Measurements from ENCODE around the gene GRIFIN.

GRIFIN gene

GRCh38 chr7:2476298-2476697, at the start of gene GRIFIN:
Gene GRIFIN, minus strand, starts transcription at chr7:2476398. Its CDS starts 15 bp downstream, at chr7:2476383.
- DNase-seq = no peak

DNA sequence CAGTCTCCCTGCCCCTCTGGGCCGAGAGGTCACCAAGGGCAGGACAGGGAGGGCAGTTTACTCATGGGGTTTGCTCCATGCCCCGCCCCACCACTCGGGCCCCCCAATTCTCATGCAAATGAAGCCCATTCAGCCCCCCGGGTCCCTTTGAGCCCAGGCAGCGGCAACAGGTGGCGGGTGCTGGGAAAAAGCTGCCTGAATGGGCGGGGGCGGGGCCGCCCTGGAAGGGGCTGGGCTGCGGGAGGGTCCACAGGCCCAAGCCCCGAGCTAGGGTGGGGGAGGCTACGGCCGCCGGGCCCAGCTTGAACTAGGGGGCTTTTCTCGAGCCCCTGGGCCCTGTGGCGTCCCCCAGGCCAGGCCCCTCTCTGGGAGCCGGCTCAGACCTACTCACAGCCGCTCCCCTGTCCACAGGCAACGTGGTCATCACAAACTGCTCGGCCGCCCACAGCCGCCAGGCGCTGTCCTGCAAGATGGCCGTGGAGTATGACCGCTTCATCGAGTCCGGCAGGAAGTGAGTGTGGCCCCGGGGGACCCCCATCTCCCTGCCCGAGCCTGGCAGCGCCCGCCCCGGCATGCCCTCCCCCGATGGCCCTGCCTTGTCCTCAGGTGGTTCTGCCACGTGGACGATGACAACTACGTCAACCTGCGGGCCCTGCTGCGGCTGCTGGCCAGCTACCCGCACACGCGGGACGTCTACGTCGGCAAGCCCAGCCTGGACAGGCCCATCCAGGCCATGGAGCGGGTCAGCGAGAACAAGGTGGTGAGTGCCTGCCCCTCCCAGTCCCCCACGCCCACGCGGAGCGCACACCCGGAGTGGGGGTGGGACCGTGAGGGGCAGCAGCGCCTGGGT, 48.8 kb upstream of the GRIFIN start:
- DNase-seq = no peak

DNA sequence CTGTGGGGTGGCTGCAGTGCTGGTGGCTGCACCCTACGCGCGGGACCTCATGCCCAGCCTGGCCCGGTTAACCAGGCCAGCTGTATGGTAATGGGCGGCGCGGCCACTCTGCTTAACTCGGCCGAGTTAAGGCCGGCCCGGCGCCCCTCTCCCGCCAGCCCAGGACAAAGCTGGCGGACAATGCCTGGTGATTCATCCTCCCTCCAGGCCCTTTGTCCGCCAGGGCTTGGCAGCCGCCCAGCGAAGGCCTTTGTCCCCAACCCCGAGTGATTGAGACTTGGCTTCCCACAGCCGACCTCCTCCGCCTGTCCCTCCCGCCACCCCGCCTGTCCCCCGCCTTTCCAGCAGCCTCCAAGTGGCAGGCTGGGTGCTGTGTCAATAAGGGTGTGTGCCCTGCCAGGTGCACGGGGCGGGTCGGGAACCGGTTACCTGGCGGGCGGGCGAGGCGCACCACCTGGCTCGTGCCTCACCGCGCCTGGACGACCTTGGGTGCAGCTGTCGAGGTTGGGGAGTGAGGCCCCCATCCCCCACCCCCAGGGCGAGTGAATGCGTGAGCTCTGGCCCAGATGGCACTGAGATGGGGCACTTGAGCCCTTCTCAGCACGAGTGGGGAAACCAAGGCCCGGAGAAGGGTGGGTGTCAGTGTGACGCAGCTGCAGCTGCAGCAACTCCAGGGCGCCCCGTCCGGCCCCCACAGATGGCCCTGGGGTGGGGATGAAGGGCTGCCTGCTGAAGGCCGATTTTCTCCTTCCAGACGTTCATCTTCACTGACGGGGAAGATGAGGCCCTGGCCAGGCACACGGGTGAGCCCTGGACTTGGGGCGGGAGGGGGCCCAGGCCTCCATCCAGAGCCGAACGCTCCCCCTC, 48.0 kb upstream of the GRIFIN start:
- DNase-seq = no peak

GRCh38 chr7:2523461-2523936, 47.3 kb upstream of the GRIFIN start:
- DNase-seq = no peak

GRCh38 chr7:2522780-2523433, 46.7 kb upstream of the GRIFIN start:
- DNase-seq = peak; percentile 68

DNA sequence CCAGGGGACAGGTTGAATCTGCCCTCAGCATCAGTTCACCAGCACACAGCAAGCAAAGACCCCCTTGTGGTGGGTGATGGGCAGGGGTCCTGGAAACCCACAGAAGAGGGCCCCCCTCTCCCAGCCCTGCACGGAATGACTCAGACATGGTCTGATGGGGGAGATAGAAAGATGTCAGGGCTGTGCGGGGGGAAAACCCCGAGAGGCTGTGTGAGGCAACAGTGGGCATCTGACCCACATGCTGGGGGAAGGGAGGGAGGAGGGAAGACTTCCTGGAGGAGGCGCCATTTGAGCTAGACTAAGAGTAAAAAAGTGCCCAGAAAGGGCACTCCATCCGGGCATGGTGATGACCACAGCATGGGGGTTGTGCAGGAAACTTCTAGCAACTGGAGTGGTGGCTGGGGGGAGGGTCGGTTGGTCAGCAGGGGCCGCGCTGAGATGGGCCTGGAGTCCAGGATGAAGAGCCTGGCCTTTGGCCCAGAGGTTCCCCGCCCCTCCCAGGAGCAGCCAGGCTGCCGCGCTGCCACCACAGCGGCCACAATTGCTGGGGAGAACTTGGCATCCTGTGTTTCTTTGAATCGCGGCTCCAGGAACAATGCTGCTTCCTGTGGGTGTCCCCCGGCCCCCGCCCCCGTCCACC, 45.9 kb upstream of the GRIFIN start:
- DNase-seq = peak; percentile 80

GRCh38 chr7:2521341-2521745, 45.1 kb upstream of the GRIFIN start:
- no peak for DNase-seq

DNA sequence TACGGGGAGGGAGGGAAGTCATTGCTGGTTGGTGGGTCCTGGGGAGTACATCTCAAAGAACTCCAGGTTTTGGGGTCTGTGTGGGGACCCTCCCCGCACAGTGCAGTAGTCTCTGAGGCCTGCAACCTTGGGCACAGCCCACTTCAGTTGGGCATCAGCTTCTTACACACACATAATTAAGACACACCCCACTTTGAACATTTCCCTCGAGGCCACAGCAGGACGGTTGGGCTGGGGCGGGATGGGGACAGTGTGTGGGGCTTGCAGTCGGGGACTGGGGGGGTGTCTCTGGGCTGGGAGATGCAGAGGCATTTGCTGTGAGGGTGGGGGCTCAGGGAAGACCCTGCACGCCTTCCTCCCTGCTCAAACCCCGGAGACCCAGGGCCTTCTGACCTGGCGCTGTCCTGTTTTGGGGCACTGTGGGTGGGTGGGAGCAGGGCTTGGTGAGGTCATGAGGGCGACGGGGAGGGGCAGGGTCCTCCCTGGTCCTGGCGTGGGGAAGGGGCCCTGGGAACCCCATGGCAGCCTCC, 44.6 kb upstream of the GRIFIN start:
- DNase-seq = no peak

- DNase-seq = peak; percentile 54
Measured at GRCh38 chr7:2520131-2520760, 44.0 kb upstream of the GRIFIN start.

- DNase-seq = peak; percentile 86
Measured at GRCh38 chr7:2519119-2519930, 43.1 kb upstream of the GRIFIN start, which contains the start of gene LFNG. Gene LFNG, plus strand, starts transcription at chr7:2519774. Its CDS starts 88 bp downstream, at chr7:2519862.

GRCh38 chr7:2518737-2519118, 42.5 kb upstream of the GRIFIN start:
- no peak for DNase-seq

- DNase-seq = no peak
Measured at GRCh38 chr7:2517678-2518507, 41.7 kb upstream of the GRIFIN start.

- DNase-seq = no peak
Measured at GRCh38 chr7:2517026-2517425, 40.8 kb upstream of the GRIFIN start.

DNA sequence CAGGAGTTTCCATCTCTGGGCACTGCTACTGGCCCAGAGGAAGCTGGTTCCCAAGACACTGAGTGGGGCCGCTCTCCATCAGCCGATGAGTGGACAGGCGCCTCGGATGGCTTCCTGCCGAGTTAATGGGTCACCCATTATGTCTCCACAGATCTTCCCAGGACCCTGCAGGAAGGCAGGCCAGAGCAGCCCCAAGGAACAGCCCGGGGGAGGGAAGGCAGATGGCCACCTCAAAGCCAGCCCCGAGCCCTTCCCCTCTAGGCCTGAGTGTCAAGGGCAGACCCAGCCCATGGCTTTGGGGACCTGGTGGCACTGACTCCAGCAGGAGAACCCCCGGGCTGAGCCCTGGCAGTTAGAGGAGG, 40.0 kb upstream of the GRIFIN start:
- no peak for DNase-seq

GRCh38 chr7:2515424-2516193, 39.4 kb upstream of the GRIFIN start:
- DNase-seq = no peak

DNA sequence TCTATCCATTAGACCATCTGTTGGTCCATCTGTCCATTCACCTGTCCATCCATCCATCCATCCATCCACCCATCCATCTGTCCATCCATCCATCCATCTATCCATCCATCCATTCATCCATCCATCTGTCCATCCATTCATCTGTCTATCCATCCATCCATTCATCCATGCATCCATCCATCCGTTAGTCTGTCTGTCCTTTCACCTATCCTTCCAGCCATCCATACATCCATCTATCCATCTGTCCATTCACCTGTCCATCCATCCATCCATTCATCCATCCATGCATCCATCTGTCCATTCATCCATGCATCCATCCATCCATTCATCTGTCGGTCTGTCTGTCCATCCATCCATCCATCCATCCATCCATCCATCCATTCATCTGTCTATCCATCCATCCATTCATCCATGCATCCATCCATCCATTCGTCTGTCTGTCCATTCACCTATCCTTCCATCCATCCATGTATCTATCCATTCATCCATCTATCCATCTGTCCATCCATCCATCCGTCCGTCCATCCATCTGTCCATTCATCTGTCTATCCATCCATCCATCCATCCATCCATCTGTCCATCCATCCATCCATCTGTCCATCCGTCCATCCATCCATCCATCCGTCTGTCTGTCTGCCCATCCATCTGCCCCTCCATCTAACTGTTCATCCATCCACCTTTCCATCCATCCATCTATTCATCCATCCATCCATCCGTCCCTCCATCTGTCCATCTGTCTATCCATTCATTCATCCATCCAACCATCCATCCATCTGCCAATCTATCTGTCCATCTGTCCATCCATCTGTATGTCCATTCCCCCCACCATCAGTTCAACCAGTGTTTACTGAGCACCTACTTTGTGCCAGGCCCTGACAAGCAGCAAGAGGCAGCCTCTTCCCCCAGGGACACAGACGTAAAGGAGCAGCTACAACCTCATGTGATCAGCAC, 38.5 kb upstream of the GRIFIN start:
- no peak for DNase-seq

GRCh38 chr7:2513702-2514101, 37.5 kb upstream of the GRIFIN start:
- DNase-seq = no peak

DNA sequence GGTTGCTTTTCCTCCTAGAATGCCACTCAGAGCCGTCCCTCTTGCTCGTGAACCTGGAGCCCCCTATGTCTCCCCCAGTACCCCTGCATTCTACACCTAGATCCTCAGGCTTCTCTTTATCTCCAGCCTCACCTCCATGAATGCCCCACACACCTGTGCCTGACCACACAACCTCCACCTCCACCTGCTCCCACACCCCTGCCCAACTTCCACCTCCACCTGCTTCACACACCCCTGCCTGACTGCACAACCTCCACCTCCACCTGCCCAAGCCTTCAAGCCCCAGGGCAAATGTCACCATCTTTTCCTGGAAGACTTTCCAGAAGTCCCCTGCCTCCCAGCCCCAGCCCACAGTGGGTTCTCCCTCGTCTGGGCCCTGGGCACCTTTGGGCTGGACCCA, 36.5 kb upstream of the GRIFIN start:
- no peak for DNase-seq

All from activated CD4-positive, alpha-beta T cell treated with anti-CD3 and anti-CD28 coated beads for 48 hours (primary cell).